Activated naive CD4-positive, alpha-beta T cell treated with anti-CD3 and anti-CD28 coated beads, Interleukin-2, amount 10 ng/mL, durations not matched to agents 7 days and 5 days (primary cell): Measurements from ENCODE around the gene TPM3.
"Not testable (repeated sequence)": the region's sequence is repeated elsewhere in the genome, so short reads cannot be mapped to it uniquely, and the experiment has no call there.

ENCODE experiments used
- CTCF ChIA-PET: fragments of 350-600 bp; sonication (Branson Sonifier 250); formaldehyde crosslinking; loops from one replicate; lab custom pipeline; 2021; ENCODE audit warnings: antibody characterized with exemption; lab: Charles Lee
- DNase-seq: peaks from one replicate; pipeline ENCODE4 v3.0.0-alpha.2; 2020
- H3K27ac Mint-ChIP-seq: one replicate; pipeline ENCODE4 v1.8.0; 2021; ENCODE audit warnings: mild to moderate bottlenecking, moderate library complexity, mixed read lengths
- H3K27me3 Mint-ChIP-seq: one replicate; pipeline ENCODE4 v1.8.0; 2021; ENCODE audit warnings: mild to moderate bottlenecking, mixed read lengths
- H3K36me3 Mint-ChIP-seq: one replicate; pipeline ENCODE4 v1.8.0; 2021; ENCODE audit warnings: mixed read lengths
- H3K4me1 Mint-ChIP-seq: one replicate; pipeline ENCODE4 v1.8.0; 2021; ENCODE audit warnings: mixed read lengths
- H3K4me3 Mint-ChIP-seq: one replicate; pipeline ENCODE4 v1.8.0; 2021; ENCODE audit warnings: mild to moderate bottlenecking, moderate library complexity, mixed read lengths
- H3K9me3 Mint-ChIP-seq: one replicate; pipeline ENCODE4 v1.8.0; 2021; ENCODE audit warnings: mixed read lengths

TPM3 gene

DNA sequence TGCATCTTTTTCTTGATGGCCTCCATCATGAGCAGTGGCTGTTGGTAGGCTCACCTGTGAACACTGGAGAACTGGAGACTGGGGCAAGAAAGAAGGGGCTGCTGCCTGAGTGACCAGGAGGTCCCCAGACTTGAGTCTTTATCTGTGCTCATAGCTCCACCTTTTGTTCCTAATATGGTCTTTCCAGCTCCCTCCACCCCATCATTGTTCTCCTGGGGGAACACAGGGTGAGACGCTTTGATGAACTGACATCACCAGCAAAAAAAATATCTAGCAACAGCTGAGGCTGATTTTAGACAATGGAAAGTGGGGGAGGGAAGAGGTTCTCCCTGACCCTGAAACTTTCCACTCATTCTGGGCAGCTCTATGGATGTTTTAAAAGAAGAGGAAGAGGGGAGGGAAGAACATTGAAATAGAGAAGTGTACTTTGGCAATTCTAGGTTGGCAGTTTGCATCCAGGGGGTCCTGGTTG is at the start of gene TPM3:
TSS of gene TPM3 (minus strand) at position 111 of the 472 bp plus-strand sequence. CDS start at position 29, 82 bp downstream.
- CTCF ChIA-PET: interaction anchor here (1.1 kb wide), 1 partner anchor 153 kb away, joined by 3 read pairs; no protein-coding TSS in a partner anchor
- Mint-ChIP-seq H3K4me3 (no peak within 1 kb of the TSS), H3K9me3 (no peaks in the 10 kb centered on the region), H3K4me1 (no peaks in the 10 kb centered on the region), H3K36me3 (no peaks in the 10 kb centered on the region), H3K27ac (no peak within 1 kb of the TSS), H3K27me3 (peaks cover 70% of the 10 kb centered on the region)
- no peak for DNase-seq

DNA sequence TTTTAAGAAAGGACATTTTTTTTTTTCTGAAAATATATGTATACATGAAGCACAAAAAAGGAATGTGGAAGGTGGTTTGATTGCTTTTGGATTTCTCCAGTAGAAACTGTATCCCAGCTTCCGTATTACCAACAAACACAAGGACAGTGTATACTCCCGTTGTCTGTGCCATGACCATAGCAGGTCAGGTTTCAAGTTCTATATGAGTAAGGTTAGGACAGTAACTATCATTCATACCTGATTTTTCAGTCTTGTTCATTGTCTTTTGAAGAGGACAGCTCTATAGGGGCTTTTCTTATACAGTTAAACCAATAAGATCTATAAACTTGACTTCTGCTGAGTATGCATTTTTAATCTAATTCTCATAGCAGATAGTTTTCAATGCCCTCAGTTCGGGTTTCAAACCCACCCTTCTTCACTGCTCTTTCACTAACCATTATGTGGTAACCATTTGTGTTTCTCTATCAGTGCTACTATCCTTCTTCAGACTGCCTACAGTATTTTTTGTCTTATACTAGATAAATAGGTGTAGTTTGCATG is 48.5 kb upstream of the TPM3 start:
- Mint-ChIP-seq H3K27me3 (no peaks in the 10 kb centered on the region), H3K9me3 (no peaks in the 10 kb centered on the region), H3K4me1 (peaks cover 13% of the 10 kb centered on the region), H3K36me3 (peaks cover 81% of the 10 kb centered on the region), H3K4me3 (no peak overlapping the region), H3K27ac (no peak overlapping the region)
- DNase-seq: no peak
- CTCF ChIA-PET: no interaction called here

DNA sequence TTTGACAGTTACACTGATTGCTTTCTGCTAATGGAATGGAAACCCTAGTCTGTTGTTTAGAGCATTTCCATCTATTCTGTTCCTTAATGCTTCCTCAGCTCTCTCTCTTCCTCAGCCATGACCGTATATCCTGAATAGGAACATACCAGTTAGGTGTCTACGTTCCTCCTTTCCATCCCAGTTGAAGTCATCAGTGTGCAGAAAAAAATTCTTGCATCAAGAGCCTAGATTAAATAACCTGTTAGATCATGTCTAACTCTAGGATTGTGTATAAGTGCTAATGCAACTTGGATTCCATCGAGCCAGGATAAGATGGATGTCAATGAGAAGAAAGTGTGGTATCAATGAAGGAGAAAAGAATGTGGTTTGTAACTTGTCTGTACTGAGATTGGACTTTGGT is 47.6 kb upstream of the TPM3 start:
- no peak overlapping the region for H3K27ac Mint-ChIP-seq
- no peaks in the 10 kb centered on the region for H3K27me3 Mint-ChIP-seq
- CTCF ChIA-PET: no interaction called here
- H3K36me3 Mint-ChIP-seq: peaks cover 79% of the 10 kb centered on the region
- no peak overlapping the region for H3K4me3 Mint-ChIP-seq
- H3K9me3 Mint-ChIP-seq: no peaks in the 10 kb centered on the region
- H3K4me1 Mint-ChIP-seq: peaks cover 13% of the 10 kb centered on the region
- no peak for DNase-seq

DNA sequence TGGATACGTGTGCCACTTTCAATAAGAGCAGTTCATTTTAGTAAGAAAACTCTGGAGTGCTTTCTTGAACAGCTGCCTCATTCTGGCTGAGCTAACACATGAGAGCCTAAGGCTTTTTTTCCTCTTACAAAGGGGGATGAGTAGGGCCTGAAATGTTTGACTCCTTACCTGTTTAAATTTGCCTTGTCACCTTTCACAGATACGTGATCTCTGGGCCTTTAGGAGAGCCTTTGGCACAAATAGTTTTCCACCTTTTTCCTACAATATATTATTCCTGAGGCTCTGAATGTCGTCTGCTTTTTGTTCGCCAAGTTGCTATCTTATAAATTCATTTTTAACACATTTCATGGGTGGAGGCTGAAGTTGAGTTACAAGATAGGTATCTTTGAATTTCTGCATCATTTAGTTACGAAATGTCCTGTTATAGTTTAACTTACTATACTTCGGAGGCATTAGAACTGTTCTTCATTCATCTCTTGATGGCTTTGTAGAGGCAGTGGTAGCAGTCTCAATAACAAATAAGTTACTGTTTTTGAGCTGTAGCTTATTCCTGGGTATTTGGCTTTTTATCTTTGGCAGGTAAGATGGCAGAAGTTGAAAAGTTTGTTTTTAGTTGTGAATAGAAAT is 46.1 kb upstream of the TPM3 start:
- peaks cover 74% of the 10 kb centered on the region for H3K36me3 Mint-ChIP-seq
- H3K27me3 Mint-ChIP-seq: no peaks in the 10 kb centered on the region
- H3K9me3 Mint-ChIP-seq: no peaks in the 10 kb centered on the region
- CTCF ChIA-PET: interaction anchor here (0.9 kb wide), 1 partner anchor 34 kb away, joined by 4 read pairs; no protein-coding TSS in a partner anchor
- H3K4me3 Mint-ChIP-seq: no peak overlapping the region
- DNase-seq: no peak
- peaks cover 13% of the 10 kb centered on the region for H3K4me1 Mint-ChIP-seq
- H3K27ac Mint-ChIP-seq: no peak overlapping the region

DNA sequence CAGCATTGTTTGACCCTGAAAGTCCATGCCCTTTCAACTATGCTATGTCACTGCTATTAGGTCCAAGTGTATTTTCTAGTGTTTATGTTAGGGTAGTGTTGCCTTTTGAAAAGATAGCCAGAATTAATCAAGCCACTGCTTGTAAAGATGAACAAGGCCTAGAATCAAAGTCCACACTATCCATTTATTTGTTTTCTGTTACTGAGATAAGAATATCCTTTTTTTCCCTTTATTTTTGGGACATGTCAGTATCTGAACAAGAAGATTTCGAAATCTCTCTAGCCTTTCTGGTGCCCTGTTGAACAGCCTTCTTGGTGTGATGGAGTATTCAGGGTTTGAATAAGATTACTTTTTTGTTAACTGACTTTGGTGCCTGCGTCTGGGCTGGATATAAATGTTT is 45.5 kb upstream of the TPM3 start:
- Mint-ChIP-seq H3K4me3 (no peak overlapping the region), H3K27me3 (no peaks in the 10 kb centered on the region), H3K4me1 (peaks cover 13% of the 10 kb centered on the region), H3K9me3 (no peaks in the 10 kb centered on the region), H3K36me3 (peaks cover 68% of the 10 kb centered on the region), H3K27ac (no peak overlapping the region)
- no peak for DNase-seq
- CTCF ChIA-PET: interaction anchor here (0.9 kb wide), 1 partner anchor 34 kb away, joined by 4 read pairs; no protein-coding TSS in a partner anchor

DNA sequence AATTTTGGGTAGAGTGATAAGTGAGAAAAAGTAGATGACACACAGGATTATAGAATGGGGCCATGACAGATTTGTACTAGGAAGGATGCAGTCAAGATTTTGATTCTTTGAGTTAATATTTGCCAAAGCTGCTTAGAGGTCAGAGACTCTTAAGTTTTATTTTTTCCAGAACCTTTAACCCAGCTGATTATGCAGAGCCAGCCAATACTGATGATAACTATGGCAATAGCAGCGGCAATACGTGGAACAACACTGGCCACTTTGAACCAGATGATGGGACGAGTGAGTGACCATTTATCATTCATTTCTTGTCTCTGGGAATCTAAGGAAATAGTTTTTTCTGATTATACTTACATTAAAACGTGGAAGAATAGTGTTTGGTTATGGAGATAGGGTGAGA is 45.0 kb upstream of the TPM3 start:
- no peak overlapping the region for H3K27ac Mint-ChIP-seq
- no peaks in the 10 kb centered on the region for H3K27me3 Mint-ChIP-seq
- no peaks in the 10 kb centered on the region for H3K9me3 Mint-ChIP-seq
- peaks cover 68% of the 10 kb centered on the region for H3K36me3 Mint-ChIP-seq
- peaks cover 13% of the 10 kb centered on the region for H3K4me1 Mint-ChIP-seq
- CTCF ChIA-PET: no interaction called here
- DNase-seq: no peak
- H3K4me3 Mint-ChIP-seq: no peak overlapping the region

DNA sequence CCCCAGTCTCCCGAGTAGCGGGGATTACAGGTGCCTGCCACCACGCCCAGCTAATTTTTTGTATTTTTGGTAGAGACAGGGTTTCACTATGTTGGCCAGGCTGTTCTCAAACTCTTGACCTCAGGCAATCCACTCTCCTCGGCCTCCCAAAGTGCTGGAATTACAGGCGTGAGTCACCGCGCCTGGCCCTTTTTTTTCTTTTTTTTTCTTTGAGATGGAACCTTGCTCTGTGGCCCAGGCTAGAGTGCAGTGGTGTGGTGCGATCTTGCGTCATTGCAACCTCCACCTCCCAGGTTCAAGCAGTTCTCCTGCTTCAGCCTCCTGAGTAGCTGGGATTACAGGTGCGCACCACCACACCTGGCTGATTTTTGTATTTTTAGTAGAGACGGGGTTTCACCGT is 41.2 kb upstream of the TPM3 start:
- CTCF ChIA-PET: not testable (repeated sequence)

DNA sequence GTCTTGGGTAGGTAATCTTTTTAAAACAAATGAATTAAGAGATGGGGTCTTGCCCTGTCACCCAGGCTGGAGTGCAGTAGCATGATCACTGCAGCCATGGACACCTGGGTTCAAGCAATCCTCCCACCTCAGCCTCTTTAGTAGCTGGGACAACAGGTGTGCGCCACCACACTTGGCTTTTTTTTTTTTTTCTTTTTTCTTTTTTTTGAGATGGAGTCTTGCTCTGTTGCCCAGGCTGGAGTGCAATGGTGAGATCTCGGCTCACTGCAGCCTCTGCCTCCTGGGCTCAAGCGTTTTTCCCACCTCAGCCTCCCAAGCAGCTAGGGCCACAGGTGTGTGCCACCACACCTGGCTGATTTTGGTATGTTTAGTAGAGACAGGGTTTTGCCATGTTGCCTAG is 39.2 kb upstream of the TPM3 start:
- CTCF ChIA-PET: interaction anchor here (0.6 to 0.7 kb wide), 3 partner anchors 20 to 1493 kb away, joined by 3 read pairs; no protein-coding TSS in a partner anchor
- not testable (repeated sequence) for H3K27me3 Mint-ChIP-seq, H3K9me3 Mint-ChIP-seq, DNase-seq, H3K4me3 Mint-ChIP-seq, H3K27ac Mint-ChIP-seq
- H3K36me3 Mint-ChIP-seq: peaks cover 64% of the 10 kb centered on the region
- H3K4me1 Mint-ChIP-seq: peaks cover 10% of the 10 kb centered on the region

More for the DNA sequence above, 41.2 kb upstream of the TPM3 start:
- H3K4me1 Mint-ChIP-seq, H3K27ac Mint-ChIP-seq, H3K27me3 Mint-ChIP-seq, H3K9me3 Mint-ChIP-seq, H3K4me3 Mint-ChIP-seq, DNase-seq: not testable (repeated sequence)
- H3K36me3 Mint-ChIP-seq: peaks cover 66% of the 10 kb centered on the region

DNA sequence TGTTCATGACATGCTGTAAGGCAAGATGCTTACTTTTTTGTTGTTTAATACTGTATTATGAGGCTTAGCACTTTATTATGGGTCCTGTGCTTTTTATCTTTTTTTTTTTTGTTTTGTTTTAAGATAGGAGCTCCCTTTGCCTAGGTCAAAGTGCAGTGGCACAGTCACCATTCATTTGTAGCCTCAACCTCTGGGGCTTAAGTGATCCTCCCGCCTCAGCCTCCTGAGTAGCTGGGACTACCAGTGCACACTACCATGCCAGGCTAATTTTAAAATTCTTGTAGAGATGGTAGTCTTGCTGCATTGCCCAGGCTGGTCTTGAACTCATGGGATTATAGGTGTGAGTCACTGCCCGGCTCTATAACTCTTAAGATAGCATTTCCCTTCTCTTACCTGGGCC is 33.5 kb upstream of the TPM3 start:
- Mint-ChIP-seq H3K36me3 (peaks cover 61% of the 10 kb centered on the region), H3K4me1 (peaks cover 53% of the 10 kb centered on the region), H3K27ac (no peak overlapping the region), H3K4me3 (no peak overlapping the region), H3K9me3 (no peaks in the 10 kb centered on the region), H3K27me3 (no peaks in the 10 kb centered on the region)
- no peak for DNase-seq
- CTCF ChIA-PET: no interaction called here

DNA sequence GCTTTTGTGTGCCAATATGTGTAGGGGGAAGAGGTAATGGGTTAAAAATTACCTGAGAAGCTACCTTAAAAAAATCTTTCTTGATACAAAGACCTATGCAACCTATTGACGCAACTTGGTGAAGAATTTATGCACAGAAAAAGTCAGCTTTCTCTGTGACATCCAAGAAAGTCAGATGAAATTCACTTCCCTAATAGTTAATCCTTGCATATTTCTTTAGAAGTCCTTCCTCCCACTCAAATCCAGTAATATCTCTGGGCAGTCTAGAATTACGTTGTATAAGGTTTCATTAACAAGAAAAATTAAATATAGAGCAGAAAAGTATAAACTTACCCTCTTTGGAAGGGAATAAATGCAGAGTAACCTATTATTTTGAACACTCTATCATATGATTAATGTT is 31.7 kb upstream of the TPM3 start:
- H3K36me3 Mint-ChIP-seq: peaks cover 65% of the 10 kb centered on the region
- CTCF ChIA-PET: interaction anchor here (1.4 kb wide), 1 partner anchor 111 kb away, joined by 4 read pairs; no protein-coding TSS in a partner anchor

DNA sequence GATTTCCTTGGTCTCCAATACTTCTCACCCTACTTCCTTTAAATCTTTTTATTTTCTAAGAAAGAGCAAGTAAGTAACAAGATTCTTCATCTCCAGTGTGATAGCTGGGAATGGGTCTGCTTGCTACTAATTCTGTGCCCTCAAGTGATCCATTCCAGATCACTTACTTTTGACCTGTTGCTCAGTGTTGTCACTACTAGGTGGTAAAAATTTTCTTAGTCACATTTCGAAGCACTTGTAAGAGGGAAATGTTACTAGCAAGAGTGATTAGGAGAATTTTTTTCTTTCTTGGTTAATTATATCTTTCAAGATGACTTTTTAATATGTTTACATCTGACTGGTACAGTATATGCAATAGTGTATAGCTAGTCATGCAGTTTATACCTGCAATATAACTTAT is 31.0 kb upstream of the TPM3 start:
- H3K9me3 Mint-ChIP-seq: no peaks in the 10 kb centered on the region
- no peaks in the 10 kb centered on the region for H3K27me3 Mint-ChIP-seq
- H3K4me1 Mint-ChIP-seq: peaks cover 69% of the 10 kb centered on the region
- peak overlapping the region; percentile 76 for H3K27ac Mint-ChIP-seq
- DNase-seq: no peak
- CTCF ChIA-PET: interaction anchor here (1.4 kb wide), 1 partner anchor 112 kb away, joined by 4 read pairs; no protein-coding TSS in a partner anchor
- H3K4me3 Mint-ChIP-seq: peak overlapping the region; percentile 94
- peaks cover 67% of the 10 kb centered on the region for H3K36me3 Mint-ChIP-seq

More for the DNA sequence above, 31.7 kb upstream of the TPM3 start:
- DNase-seq: no peak
- H3K9me3 Mint-ChIP-seq: no peaks in the 10 kb centered on the region
- peaks cover 62% of the 10 kb centered on the region for H3K4me1 Mint-ChIP-seq
- no peak overlapping the region for H3K4me3 Mint-ChIP-seq
- H3K27me3 Mint-ChIP-seq: no peaks in the 10 kb centered on the region
- H3K27ac Mint-ChIP-seq: no peak overlapping the region

DNA sequence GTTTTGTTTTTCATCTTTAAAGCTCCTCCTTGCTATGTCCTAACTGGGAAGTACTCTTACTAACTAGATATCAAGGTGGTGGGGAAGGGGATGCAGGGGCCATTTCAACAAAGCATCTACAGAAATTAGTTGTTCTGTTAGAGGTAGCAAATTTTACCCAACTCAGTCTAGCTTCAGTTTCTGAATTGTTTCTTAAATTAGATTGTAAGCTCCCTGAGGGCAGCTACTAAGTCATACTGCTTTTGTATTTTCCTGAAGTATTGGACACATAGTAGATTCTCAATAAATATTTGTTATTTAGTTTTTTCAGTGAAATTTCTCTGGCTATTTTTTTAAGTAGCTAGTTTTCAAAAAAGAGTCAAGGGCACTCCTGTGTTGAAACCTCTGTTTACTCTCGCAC is 30.6 kb upstream of the TPM3 start:
- Mint-ChIP-seq H3K36me3 (peaks cover 67% of the 10 kb centered on the region), H3K27me3 (no peaks in the 10 kb centered on the region), H3K9me3 (no peaks in the 10 kb centered on the region), H3K4me3 (peak overlapping the region; percentile 94), H3K4me1 (peaks cover 73% of the 10 kb centered on the region), H3K27ac (peak overlapping the region; percentile 98)
- CTCF ChIA-PET: interaction anchor here (0.6 to 1.4 kb wide), 2 partner anchors 63 to 112 kb away, joined by 3 to 4 read pairs; no protein-coding TSS in a partner anchor
- DNase-seq: no peak

DNA sequence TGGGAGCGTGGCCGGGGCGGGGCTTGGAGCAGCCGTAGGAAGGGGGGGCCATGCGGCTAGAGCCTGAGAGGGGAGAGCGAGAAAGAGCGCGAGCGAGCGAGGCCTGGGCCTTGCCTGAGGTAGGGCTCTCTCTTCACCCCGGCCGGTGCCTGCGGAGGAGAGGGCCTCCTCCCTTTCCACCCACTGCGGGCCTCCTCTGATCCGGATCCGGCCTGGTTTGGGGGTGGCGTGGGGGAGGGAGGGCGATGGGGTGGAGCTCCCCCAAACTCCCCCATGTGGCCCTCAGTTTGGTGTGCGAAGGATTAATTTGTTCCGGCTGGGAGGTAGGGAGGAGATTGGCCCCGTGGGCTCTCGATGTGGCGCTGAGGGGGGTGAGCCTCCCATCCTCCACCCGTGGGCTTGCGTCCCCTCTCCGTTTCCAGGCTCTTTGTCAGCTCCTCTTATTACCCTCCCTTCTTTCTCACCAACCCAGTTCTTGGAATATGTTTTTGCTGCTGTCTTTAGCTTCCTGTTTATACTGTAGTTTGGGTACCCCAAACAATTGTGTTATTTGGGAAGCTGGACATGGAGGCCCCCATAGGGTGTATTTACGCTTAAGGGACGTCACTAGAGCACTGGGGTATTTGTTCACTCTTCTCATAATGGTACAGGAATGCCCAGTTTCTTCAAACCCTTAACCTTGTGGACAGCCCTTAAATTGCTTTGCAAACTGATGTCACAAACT is 29.5 kb upstream of the TPM3 start:
- Mint-ChIP-seq H3K4me3 (peak overlapping the region; percentile 94), H3K9me3 (no peaks in the 10 kb centered on the region), H3K4me1 (peaks cover 73% of the 10 kb centered on the region), H3K27me3 (no peaks in the 10 kb centered on the region), H3K36me3 (peaks cover 64% of the 10 kb centered on the region), H3K27ac (peak overlapping the region; percentile 98)
- CTCF ChIA-PET: interaction anchor here (0.8 to 4.0 kb wide), 2 partner anchors 23 to 383 kb away, joined by 3 to 16 read pairs; no protein-coding TSS in a partner anchor
- peak; percentile 82 for DNase-seq

DNA sequence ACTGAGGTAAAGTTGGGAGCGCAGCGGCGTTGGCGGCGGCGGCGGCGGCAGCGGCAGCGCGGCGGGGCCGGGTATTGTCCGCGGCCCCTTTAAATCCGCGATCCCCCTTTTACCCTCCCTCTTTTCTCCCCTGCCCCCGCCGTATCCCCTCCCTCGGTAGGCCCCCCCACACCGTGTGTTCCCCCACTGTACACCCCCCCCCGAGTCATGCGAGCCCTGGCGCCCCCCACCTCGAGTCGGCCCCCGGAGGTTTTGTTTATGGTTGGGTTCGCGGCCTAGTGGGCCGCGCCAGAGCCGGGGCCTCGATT is 29.0 kb upstream of the TPM3 start:
- Mint-ChIP-seq H3K4me3 (peak overlapping the region; percentile 94), H3K9me3 (no peaks in the 10 kb centered on the region), H3K4me1 (peaks cover 71% of the 10 kb centered on the region), H3K36me3 (peaks cover 62% of the 10 kb centered on the region), H3K27me3 (no peaks in the 10 kb centered on the region), H3K27ac (peak overlapping the region; percentile 98)
- DNase-seq: no peak
- CTCF ChIA-PET: interaction anchor here (0.8 to 4.0 kb wide), 2 partner anchors 22 to 384 kb away, joined by 3 to 16 read pairs; no protein-coding TSS in a partner anchor
